Hindlimb muscle (tissue), 1 donor: ENCODE measurements around the gene ARHGAP4. TPM values are rescaled to one million over a fixed set of nuclear protein-coding genes. Genes with fewer than 3 reads are reported as not detected.
A peak's percentile ranks its signal among the peaks of the same experiment; 100 is the strongest.

Experiments
- DNase-seq: peaks from one replicate; pipeline ENCODE4 v3.0.0-alpha.2; 2013
- polyA plus RNA-seq: library from polyadenylated mRNA; unstranded; fragments of 120-200 nt; gene quantifications from one replicate; pipeline ENCODE4 v1.2.1, GENCODE V29; 2013; ENCODE audit not compliant: insufficient read length

ARHGAP4 gene
- polyA plus RNA-seq, 1 donor: 26.4 TPM

DNA sequence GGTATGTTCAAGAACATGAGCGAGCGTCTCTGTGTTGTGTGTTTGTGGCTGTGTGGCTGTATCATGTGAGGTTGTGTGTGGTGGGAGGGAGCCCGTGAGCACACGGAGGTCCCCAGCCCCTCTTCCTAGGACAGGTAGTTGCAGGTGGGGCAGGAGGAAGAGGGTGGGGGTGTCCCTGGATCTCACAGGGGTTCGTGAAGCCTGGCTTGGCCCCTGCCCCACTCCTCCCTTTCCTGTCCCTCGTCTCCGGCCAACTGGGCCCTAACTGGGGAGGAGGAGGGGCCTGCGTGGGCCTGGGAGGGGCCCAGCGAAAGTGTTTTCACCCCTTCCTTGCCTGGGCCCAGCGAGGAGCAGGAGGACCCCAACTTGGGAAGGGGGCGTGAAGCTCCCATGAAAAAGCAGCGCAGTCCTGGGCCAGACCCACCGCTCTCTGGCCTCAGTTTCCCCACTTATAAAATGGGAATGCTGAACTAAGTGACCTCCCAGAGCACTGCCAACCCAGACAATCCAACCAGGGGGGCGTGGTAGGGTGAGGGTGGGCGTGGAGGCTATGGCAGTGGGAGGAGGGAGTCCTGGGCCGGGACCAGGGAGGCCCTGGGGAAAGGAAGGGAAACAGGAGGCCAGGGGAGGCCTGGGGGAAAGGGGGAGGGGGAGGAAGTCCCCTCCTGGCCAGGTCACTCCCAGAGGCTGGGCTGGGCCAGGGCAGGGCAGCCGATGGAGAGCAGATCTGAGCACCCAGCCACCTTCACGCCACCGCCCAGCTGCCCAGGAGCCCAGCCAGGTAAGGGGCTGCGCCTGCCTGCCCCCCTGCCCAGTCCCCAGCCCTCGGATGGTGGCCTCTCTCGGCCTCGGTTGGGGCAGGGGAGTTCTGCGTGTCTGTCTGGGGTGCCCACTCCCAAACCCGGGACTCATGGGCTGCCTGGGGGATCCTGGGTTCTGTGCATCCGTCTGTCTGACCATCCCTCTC, 21.8 kb downstream of the ARHGAP4 start, which contains the start of gene AVPR2:
Gene AVPR2 (plus strand): TSS at position 683 of the 967 bp plus-strand sequence. CDS start 473 bp downstream, outside the sequence.
- no peak for DNase-seq

DNA sequence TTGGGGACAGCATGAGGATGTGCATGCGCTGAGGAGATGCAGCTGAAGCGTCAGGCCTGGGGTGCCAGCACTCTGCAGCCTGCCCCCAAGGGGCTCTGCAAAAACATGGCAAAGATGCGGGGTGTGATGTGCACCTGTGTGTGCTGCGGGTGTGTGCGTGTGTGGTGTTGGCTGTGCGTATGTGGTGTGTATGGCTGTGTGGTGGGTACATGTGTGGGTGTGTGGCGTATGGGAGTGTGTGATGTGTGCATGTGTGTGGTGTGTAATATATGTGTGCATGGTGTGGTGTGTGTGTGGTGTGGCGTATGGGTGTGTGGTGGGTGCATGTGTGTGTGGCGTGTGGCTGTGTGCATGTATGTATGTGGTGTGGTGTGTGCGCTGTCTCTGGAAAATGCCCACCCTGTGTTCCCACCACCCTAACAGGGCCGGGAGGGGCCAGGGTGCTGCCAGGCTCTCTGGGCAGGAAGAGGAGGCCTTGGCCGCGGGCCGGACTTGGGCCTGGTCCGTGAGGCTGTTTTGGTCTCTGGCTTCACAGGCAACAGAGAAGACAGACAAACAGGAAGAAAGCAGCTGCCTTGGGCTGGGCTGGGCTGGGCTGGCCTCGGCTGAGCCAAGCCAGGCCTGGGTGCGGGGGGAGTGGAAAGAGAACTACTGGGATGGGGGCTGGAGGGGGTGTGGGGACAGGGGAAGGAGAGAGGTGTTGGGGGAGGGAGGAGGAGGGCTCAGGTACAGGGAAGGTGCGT, 22.7 kb downstream of the ARHGAP4 start:
- no peak for DNase-seq

DNA sequence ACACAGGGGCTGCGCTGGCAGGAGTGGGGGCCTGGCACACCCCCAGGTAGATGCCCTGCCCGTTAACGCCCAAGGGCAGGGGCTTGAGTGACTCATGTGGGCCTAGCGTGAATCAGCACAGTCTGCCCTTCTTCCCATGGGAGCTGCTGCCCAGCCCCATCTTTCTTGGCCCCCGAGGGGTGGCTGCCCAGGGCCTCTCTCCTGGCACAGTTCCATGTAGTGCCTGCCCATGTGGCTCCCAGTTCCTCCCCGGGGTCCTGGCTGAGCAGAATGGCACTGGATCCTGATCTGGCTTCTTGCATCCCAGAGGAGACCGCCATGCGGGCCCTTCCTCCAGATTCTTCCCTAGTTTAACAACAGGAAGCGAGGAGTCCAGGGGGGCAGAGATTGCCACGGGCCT, 23.7 kb downstream of the ARHGAP4 start:
- DNase-seq: no peak

DNA sequence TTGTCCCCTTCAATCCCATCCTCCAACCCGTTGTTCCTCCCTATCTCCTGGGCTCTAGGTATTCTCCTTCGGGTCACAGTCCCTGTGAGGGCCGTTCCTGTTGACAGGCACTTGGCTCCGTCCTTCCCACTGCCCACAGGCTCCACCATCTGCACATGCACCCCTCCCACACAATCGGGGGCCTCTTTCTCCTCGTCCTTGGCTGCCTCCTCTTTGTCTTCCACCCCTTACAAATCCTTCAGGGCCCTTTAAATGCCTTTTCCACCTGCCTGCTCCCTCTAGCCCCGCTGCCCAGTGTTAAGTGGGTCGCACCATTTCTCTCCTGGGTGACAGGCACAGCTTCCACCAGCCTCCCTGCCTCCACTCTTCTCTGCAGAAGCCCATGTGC, 24.3 kb downstream of the ARHGAP4 start:
- DNase-seq: no peak

DNA sequence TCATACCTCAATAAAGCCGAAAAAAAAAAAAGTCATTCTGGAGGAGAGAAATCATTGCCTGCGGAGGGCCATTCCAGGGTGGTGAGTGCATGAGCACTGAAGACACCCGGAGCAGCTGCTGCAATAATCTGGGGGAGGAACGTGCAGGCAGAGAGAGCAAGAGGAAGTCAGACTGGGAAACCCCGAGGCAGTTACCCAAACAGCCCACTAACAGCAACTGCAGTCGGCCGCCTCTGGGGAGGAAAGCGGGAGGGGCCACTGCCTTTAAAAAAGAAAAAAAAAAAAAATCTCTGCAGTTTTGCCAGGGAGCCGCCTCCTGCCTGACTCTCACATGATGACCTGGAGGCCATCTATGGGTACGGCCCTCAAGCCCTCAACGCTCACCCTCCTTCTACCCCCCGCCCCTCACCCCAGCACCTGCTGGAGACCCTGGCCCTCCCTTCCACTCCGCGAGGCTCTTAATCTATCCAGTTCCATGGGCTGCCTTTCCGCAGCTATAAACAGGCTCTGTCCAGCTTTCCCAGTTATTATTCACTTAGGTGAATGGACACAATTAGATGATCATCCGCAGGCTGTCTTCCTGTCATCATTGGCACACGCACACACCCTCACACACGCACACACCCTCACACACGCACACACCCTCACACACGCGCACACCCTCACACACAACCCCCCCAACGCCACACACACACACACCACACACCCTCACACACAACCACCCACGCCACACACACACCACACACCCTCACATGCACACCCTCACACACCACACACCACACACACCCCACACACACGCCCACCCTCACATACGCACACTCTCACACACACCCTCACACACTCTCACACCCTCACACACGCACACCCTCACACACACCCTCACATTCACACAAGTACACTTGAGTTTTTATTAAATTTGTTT, 25.0 kb downstream of the ARHGAP4 start:
- DNase-seq: peak; percentile 46

DNA sequence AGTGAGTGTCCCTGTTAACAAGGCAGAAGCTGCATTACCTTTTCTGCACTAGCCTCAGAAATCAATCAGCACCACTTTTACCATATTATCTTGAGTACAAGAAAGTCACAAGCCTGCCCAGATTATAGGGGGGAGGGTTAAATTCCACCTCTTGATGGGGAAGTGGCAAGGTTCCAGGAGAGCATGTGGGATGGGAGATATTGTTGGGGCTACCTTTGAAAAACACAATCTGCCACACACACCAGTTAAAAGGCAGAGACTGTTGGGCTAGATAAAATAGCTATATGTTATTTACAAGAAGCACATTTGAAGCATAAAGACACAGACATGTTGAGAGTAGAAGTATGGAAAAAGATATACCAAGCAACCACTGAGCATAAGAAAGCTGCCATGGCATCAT, 28.2 kb downstream of the ARHGAP4 start:
- no peak for DNase-seq

DNA sequence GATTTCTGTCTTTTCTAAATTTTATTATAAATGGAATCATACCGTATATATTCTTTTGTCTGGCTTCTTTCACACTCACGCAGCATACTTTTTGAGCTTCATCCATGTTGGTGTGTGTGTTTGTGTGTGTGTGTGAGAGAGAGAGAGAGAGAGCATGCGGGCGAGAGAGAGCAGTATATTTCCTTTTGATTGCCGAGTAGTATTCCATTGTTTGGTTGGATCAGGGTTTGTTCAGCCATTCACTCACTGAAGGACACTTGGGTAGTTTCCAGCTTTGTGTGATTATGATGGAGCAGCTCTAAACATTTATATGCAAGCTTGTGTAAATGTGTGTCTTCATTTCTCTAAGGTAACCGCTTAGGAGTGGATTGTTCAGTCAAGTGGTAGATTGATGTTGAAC, 36.9 kb downstream of the ARHGAP4 start:
- DNase-seq: no peak

DNA sequence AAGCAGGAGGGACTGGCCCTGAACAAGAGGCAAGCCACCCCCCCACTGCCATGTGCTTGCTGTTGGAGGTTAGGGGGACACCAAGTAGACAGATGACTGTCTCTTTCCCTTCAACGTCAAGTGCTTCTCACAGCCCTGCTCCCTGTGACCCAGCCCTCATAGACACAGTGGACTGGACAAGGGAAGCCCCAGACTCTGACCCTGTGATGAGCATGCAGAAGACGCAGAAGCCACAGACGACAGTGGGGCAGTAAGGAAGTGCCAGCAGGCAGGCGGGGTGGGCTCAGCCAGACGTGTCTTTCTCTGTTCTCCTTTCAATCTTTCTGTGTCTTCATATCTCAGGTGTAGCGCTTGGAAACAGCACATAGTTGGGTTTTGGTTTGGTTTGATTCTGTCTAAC, 37.7 kb downstream of the ARHGAP4 start:
- DNase-seq: no peak

DNA sequence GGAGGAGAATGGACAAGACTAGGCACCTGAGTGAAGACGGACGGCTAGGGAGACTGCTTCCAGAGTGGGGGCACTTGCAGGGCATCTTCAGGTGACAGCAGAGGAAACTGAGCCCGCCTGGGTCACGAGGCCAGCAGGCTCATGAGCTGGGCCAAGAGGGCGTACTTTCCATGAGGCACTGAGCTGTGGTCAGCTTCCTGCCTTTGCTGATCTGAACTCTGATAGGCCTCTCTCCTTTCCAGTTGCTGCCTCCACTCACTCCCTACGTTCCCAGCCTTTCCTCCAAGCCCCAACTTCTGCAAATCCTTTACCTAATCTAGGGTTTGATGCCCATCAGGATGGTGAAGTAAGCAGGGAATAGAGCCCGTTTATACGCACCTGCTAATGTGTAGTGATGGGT, 38.7 kb downstream of the ARHGAP4 start:
- DNase-seq: no peak

DNA sequence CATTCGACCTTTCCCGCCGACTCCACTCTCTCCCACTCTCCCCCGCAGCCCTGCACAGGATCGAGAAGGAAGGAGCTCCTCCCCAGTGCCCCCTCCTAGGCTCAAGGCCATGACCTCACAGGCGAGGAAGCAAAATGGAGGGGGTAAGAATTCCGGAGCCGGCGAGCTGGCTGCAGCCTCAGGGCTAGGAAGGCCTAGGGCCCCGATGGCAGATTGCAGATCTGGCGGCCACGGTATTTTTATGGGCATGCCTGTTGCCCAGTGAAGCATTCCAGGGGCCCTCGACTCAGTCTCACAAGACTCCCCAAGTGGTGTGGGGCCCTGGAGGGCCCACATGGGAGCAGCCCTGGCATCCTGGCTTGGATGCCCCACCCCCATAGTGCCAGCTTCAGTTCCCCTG, 39.1 kb downstream of the ARHGAP4 start:
- no peak for DNase-seq

DNA sequence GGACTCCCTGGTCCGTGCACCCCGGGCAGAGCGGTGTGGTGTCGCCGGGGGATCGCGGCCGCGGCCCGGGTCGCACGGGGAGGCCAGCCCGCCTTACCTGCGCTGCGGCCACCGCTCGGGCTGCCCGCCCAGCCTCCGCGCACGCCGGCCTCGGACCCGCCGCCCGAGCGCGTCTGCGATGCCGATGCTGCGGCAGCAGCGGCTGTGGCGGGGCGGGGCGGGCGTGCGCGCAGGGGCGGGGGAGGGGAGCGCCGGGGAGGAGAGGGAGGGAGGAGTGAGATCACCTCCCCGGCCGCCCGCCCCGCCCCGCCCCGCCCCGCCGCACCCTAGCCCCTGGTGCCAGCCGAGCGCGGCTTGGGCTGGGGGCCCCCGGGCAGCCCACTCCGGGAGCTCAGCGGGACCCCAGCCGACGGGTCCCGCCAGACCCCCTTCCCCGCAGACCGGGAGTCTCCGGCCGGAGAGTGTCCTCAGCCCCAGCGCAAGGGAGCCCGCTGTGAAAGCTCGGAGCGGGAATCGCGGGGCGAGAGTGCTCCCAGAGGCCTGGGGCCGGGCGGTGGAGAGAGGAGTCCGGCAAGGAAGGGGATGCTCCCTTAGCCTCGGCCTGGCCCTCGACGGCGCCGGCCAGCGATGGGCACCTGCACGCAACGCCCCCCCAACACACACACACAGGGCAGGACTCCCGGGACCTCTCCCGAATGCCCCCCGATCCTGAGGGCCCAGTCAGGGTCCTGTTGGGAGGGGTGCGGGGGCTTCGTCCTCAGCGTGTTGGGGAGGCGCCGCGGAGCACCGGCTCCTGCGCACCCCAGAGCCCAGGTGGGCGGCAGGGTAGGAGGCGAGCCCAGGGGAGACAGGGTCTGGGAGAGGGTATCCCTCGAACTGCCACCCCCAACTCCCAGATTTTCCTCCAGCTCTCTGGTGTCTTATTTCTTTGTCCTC, 39.8 kb downstream of the ARHGAP4 start, which contains the start of gene L1CAM:
Gene L1CAM (minus strand): TSS at position 206 of the 936 bp plus-strand sequence. CDS start 10,337 bp downstream, outside the sequence.
- DNase-seq: no peak

DNA sequence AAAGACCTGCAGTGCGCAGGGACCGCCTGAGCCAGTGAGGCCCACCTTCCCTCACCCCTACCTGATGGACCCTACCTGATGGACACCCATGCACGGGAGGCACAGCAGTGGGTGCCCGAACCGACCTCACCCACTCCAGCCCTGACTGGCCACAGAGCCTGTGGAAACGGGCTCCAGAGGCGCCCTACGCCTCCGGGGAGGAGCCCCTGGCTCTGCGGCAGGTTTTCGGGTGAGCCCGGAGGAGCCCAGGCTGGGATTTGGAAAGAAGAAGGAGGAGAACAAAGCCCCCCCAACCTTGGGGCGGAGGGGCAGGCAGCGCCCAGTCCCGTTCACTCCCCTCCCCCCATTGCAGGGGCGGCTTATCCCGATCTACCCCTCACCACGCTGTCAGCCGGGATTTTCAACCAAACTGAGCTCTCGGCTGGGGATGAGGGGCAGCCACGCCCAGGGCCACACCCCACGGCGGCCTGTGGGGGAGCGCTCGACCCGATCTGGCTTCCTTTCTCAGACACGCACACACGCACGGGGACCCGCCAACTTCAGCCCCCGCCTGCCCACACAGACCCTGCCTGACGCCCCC, 40.8 kb downstream of the ARHGAP4 start:
- no peak for DNase-seq

DNA sequence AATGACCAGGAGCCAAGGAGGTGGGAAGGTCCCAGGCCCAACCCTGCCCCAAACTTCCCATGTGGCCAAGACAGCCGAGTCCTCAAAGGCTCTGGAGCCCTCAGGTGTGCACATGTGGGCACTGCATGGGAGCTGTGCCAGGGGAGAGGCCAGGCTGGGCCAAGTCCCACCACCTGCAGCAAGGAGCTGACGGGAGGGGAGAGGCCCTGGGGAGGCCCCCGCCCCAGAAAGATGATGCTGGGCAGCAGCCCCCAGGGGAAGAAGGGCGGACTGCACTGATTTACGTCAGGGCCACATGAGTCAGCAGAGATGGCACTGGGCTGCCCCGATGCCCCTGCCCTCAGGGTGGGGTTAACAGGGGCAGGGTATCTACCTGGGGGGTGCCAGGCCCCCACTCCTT, 41.5 kb downstream of the ARHGAP4 start:
- DNase-seq: no peak

DNA sequence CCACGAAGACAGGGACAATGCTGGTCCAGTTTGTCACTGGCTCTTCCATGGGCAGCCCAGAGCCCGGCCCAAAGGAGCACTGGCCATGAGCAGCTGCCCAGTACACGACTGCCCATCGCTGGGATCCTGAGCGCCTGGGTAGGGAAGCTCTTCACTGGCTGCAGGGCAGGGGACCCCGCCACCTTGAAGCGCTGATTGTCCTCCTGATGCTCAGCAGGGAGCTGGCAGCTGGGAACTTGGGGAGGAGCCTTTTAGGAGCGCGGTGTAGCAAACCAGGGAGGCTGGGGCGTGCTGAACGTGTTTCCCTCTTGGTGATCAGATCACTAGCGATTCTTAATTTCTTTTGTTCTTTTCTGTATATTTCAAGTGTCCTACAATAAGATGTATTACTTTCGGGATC, 41.9 kb downstream of the ARHGAP4 start:
- no peak for DNase-seq

DNA sequence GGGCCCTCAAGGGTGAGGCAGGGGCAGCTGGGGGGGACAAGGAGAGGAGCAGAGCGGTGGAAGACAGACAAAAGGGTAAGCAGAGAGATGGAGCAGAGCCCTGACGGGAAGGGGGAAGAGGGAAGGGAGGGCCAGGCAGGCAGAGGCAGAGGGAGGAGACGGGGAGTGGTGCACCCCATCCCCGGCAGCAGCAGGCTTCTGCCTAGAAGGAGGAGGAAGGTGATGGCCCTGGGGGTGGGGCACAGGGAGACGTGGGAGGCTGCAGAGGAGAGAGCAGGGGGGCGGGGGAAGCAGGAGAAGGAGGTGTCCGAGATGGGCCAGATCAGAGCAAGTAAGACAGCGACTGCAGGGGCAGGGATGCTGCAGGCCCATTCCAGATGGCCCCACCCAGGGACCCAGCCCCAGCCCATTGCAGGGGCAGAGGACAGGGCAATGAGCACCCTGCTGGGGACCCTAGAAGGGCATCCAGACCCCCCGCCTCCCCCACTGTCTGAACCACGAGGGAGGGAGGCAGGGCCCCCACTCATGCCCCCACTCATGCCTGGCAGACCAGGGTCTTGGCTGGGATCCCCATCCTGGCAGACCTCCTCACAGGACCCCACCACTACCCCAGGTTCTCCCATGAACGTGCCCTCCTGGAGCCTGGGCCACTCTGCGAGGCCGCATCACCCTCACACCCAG, 42.8 kb downstream of the ARHGAP4 start:
- DNase-seq: no peak

DNA sequence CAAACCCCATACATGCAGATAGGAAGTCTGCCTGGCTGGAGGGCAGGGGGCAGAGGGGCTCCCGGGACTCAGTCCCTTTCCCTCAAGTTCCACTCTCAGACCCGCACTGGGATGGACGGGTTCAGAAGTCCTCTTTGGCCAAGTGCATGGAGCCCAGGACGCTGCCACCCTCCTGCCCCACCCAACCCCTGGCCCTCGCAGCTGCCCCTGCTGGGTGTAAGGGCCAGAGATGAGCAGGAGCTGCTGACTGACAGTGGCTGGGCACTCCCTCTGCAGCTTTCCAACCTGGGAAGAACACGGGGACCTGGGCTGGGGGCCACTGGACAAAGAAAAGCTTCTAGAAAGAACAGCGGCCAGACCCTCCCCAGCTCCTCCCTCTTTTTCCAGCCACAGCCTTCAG, 43.5 kb downstream of the ARHGAP4 start:
- DNase-seq: no peak

DNA sequence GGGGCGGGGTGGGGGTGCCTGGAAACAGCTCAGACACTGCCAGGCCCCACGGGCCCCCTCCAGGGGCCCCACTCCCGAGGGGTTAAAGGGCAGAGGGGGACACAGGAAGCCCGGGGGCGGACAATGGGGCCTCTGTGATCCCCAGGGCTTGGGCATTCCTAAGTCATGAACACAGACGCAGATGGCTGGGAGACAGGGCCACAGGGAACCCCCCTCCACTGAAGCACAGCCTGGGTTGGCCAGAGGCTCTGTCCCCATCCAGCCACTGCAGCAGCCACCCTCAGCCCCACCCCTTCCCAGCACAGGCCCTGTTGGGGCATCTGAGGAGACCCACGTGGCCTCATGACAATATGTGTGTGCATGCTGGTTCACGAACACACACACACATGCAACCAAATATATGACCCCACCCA, 44.0 kb downstream of the ARHGAP4 start:
- no peak for DNase-seq

DNA sequence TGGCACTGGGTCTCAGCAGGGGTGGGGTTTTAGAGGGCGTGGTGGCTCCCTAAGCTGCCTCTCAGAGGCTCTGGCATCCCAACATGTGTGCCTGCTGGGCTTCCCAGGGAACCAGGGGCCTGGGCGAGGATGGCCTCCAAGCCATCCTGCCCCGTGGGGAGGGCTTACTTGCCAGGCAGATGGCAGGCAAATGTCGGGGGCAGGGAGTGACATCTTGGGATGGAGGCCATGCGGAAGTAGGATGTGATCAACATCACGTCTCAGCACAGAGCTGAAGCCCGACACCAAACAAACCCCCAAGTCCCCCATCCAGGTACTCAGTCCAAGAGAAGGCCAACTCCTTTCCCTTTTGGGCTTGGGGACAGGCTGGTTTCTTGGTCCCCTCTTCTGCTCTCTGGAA, 44.8 kb downstream of the ARHGAP4 start:
- no peak for DNase-seq

DNA sequence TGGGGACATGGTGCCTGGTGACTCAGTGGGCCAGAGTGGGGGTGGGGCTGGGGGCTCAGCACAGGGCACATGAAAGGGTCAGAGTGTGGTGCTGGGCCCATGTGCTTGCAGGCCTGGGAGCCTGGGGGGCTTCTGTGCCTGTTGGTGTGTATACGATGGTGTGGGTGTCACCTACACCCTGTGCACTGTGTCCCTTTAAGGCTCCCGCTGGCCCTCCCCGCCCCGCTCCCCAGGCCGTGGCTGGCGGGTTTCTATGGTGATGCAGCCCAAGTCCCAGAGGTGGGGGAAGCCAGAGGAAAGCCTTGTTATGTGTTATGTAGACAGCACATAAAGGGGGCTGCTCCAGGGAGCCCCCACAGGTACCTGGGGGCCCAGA, 45.6 kb downstream of the ARHGAP4 start:
- no peak for DNase-seq

DNA sequence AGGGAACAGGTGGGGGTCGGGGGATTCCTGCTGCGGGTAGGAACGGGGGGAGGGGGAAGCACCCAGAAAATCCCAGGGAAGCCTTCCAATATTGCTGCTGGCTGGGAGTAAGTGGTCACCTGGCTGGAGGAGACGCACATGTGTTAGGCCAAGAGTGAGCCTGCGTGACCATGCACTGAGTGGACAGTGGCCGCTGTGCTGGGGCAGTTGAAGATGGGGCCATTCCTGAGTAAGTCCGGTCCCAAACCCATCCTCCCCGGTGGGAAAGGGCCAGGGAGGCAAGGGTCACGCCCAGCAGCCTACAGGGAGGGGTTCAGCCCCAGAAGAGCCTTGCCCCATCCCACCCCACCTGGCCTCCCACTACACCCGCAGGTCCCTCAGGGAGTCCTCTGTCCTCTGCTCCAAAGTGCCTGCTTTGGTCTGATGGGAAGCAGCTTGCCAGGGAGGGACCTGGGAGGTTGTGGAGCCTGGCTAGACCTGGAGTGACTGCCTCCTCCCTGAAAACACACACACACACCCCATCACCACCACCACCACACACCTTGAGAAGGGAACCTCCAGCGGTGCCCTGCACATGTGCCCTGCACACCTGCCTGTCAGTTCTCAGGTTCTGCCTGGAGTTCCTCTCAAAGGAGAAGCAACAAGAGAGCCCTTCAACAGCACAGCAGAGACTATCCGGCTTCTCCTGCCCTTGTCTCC, 46.2 kb downstream of the ARHGAP4 start:
- DNase-seq: no peak
